Gastroesophageal sphincter (tissue), 4 donors: ENCODE measurements around the gene MEIKIN. TPM values are rescaled to one million over a fixed set of nuclear protein-coding genes. Genes with fewer than 3 reads are reported as not detected.

Experiments used
- ATAC-seq: fragments of 150-250 bp; one replicate; pipeline ENCODE4 v1.9.1; 2016; ENCODE audit warnings: mild to moderate bottlenecking, moderate library complexity
- H3K27ac ChIP-seq, 4 donors: fragments of 200-600 bp; sonication (generic) in 3 of 4; 1 replicate in 3 of 4; 2 replicates in 1 of 4; pipeline ENCODE4 v1.5.1; 2016 to 2019
- H3K27me3 ChIP-seq: fragments of 200-600 bp; sonication (generic); one replicate; pipeline ENCODE4 v1.5.1; 2019
- H3K36me3 ChIP-seq, 2 donors: fragments of 200-600 bp; sonication (generic); one replicate each; pipeline ENCODE4 v1.5.1; 2019; ENCODE audit warnings: control low read depth in 1 of 2
- H3K4me1 ChIP-seq, 3 donors: fragments of 200-600 bp; sonication (generic); 1 replicate in 2 of 3; 2 replicates in 1 of 3; pipeline ENCODE4 v1.5.1; 2016 to 2019; ENCODE audit warnings: control low read depth in 2 of 3
- H3K4me3 ChIP-seq, 2 donors: fragments of 200-600 bp; sonication (generic); one replicate each; pipeline ENCODE4 v1.5.1; 2019; ENCODE audit warnings: mild to moderate bottlenecking in 1 of 2, moderate library complexity in 1 of 2
- H3K9me3 ChIP-seq, 3 donors: fragments of 200-600 bp; sonication (generic); one replicate each; pipeline ENCODE4 v1.5.1; 2017 to 2019; ENCODE audit warnings: control low read depth in 2 of 3
- EP300 ChIP-seq: sonication (generic); formaldehyde crosslinking; IDR thresholded peaks from one replicate; pipeline ENCODE4 v1.6.1; 2017; ENCODE audit warnings: antibody characterized with exemption, mild to moderate bottlenecking
- POLR2A ChIP-seq, 2 donors: fragments of 450-650 bp; IDR thresholded peaks; one replicate each; pipeline ENCODE4 v1.6.1; 2017; ENCODE audit warnings: antibody characterized with exemption in 2 of 2, mild to moderate bottlenecking in 2 of 2, moderate library complexity in 1 of 2
- POLR2AphosphoS5 ChIP-seq: sonication (generic); formaldehyde crosslinking; IDR thresholded peaks from one replicate; pipeline ENCODE4 v1.6.1; 2017; ENCODE audit warnings: antibody characterized with exemption
- WGBS, 2 donors: methylation state at CpG; one replicate each; pipeline ENCODE4 v1.1.5; 2018; ENCODE audit warnings: low coverage in 1 of 2; 5-methylcytosine and 5-hydroxymethylcytosine counted together
- total RNA-seq, 4 donors: library from RNA; depleted of rRNA; stranded (reverse); fragments of >200 nt; gene quantifications; one replicate each; pipeline ENCODE4 v1.1.0, GENCODE V29; 2016
- TF ChIP-seq, protein P1 (sequence below), 4 experiments: fragments of 200-600 bp in 2 of 4; fragments of 450-650 bp in 2 of 4; sonication (generic) in 1 of 4; IDR thresholded peaks; one replicate each; pipeline ENCODE4 v1.5.1; 2017 to 2019; ENCODE audit warnings: antibody characterized with exemption in 4 of 4, mild to moderate bottlenecking in 2 of 4, moderate library complexity in 2 of 4

Gene MEIKIN
- total RNA-seq, 4 donors from 2014 or later: 0.66 to 4.0 TPM; not detected in 2

- ATAC-seq: no peak
- H3K27ac ChIP-seq: no peak overlapping the region
- no peaks in the 10 kb centered on the region for H3K36me3 ChIP-seq
- no peaks in the 10 kb centered on the region for H3K27me3 ChIP-seq
- peaks cover 5 to 60% (median 8%) of the 10 kb centered on the region in 3 donors for H3K4me1 ChIP-seq
- TF ChIP-seq POLR2AphosphoS5 (no peak), EP300 (no peak), POLR2A (IDR thresholded peaks at IDR 0.05) (no peak)
- TF ChIP-seq, protein P1, sequence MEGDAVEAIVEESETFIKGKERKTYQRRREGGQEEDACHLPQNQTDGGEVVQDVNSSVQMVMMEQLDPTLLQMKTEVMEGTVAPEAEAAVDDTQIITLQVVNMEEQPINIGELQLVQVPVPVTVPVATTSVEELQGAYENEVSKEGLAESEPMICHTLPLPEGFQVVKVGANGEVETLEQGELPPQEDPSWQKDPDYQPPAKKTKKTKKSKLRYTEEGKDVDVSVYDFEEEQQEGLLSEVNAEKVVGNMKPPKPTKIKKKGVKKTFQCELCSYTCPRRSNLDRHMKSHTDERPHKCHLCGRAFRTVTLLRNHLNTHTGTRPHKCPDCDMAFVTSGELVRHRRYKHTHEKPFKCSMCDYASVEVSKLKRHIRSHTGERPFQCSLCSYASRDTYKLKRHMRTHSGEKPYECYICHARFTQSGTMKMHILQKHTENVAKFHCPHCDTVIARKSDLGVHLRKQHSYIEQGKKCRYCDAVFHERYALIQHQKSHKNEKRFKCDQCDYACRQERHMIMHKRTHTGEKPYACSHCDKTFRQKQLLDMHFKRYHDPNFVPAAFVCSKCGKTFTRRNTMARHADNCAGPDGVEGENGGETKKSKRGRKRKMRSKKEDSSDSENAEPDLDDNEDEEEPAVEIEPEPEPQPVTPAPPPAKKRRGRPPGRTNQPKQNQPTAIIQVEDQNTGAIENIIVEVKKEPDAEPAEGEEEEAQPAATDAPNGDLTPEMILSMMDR (IDR thresholded peaks at IDR 0.05): no peak
- no peak overlapping the region for H3K4me3 ChIP-seq
- no peaks in the 10 kb centered on the region for H3K9me3 ChIP-seq
- 60 to 79% methylated on average over 1 to 2 of the region's 2 CpGs for WGBS, 2 donors
Measured at GRCh38 chr5:131760793-131761192, 184.7 kb downstream of the MEIKIN start.

GRCh38 chr5:131759704-131760103 is 185.8 kb downstream of the MEIKIN start:
- Histone ChIP-seq H3K4me3 (no peak overlapping the region), H3K4me1 (peaks cover 7 to 54% (median 8%) of the 10 kb centered on the region in 3 donors), H3K36me3 (no peaks in the 10 kb centered on the region), H3K27ac (no peak overlapping the region), H3K27me3 (no peaks in the 10 kb centered on the region), H3K9me3 (no peaks in the 10 kb centered on the region)
- WGBS, 2 donors: 71% methylated on average over 1 of the region's 1 CpG; no CpG with 5 or more reads in 1 of the 2 donors
- ATAC-seq: no peak
- TF ChIP-seq EP300: no peak
- TF ChIP-seq, protein P1 (IDR thresholded peaks at IDR 0.05): no peak
- TF ChIP-seq POLR2A (IDR thresholded peaks at IDR 0.05): no peak
- no peak for TF ChIP-seq POLR2AphosphoS5

DNA sequence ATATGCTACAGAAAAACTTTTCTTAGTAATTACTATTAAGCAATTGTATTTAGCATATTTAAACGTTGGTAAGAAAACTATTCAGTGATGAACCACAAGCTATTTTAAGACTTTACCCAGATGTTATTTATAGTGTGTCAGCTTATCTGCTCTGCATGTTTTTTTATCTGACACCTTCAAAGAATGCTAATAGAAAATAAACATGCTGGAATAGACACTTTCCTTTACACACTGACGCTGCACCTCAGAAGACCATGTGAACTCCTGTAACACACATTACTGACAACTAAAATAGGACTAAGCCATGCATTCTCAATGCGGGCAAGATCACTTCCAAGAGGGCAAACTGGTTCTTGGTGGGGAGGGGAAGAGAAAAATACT is 187.0 kb downstream of the MEIKIN start:
- ATAC-seq: no peak
- no peak overlapping the region for H3K27ac ChIP-seq
- H3K4me3 ChIP-seq: no peak overlapping the region
- 13 to 22% methylated on average over 2 to 3 of the region's 3 CpGs for WGBS, 2 donors
- H3K9me3 ChIP-seq: no peaks in the 10 kb centered on the region
- H3K4me1 ChIP-seq: peaks cover 8 to 66% (median 10%) of the 10 kb centered on the region in 3 donors
- TF ChIP-seq POLR2A (IDR thresholded peaks at IDR 0.05) (no peak), POLR2AphosphoS5 (no peak), EP300 (no peak)
- TF ChIP-seq, protein P1 (IDR thresholded peaks at IDR 0.05): no peak
- H3K27me3 ChIP-seq: no peaks in the 10 kb centered on the region
- no peaks in the 10 kb centered on the region for H3K36me3 ChIP-seq

DNA sequence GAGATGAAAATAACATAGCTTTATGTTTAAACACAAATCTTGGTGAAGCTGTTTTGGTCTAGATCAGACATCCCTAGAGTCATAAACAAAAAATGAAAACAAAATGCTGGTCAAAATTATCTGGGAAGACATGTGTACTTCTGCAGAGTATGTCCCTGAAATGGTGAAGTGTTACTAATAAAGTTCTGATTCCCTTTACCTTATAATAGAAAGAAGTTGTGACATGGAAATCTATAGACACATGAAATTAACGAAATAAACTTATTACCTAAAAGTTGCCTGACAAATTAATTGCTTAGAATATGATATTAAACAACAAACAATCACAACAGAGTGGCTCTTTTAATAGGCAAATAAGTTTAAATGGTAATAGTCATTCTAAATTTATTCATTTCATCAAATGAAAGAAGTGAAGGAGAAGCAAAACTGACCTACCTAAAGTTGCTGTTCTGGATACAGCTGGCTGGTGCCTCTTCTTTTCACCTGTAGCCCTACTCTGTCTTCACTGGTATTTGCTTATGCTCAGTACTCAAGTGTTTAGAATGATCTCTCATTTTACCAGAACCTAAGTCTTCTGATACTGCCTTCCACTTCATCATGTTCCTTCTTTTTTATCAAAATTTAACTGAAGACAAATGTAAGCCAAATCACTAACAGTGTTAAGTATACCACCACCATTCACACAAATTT is 187.5 kb downstream of the MEIKIN start:
- H3K4me1 ChIP-seq: peaks cover 8 to 66% (median 10%) of the 10 kb centered on the region in 3 donors
- 88 to 94% methylated on average over 1 of the region's 1 CpG for WGBS, 2 donors
- ATAC-seq: no peak

More for the DNA sequence above, 187.5 kb downstream of the MEIKIN start:
- no peak for TF ChIP-seq POLR2A (IDR thresholded peaks at IDR 0.05)
- TF ChIP-seq POLR2AphosphoS5: no peak
- TF ChIP-seq, protein P1 (IDR thresholded peaks at IDR 0.05): no peak
- H3K36me3 ChIP-seq: no peaks in the 10 kb centered on the region
- no peak overlapping the region for H3K27ac ChIP-seq
- H3K4me3 ChIP-seq: no peak overlapping the region
- no peaks in the 10 kb centered on the region for H3K9me3 ChIP-seq
- H3K27me3 ChIP-seq: no peaks in the 10 kb centered on the region

Other genes starting within 250 kb of the MEIKIN start
- 10 to 100 TPM; 40.7 to 75.0 (median 62.8) TPM for gene FNIP1, start 148.6 kb downstream of the MEIKIN start, total RNA-seq
- 1 to 10 TPM; 1.3 to 3.6 (median 2.6) TPM for gene ACSL6, start 66.0 kb upstream of the MEIKIN start, total RNA-seq
- not detected for gene IL3, start 115.0 kb upstream of the MEIKIN start, total RNA-seq
- gene CSF2, start 128.1 kb upstream of the MEIKIN start, total RNA-seq: 1 to 10 TPM in 1 of 4 donors, not detected in 3; 1.1 TPM